Spleen (tissue), 11 donors: ENCODE measurements around the gene DNAJC4. TPM values are rescaled to one million over a fixed set of nuclear protein-coding genes. Genes with fewer than 3 reads are reported as not detected.

Experiments
- DNase-seq: peaks from one replicate; pipeline ENCODE4 v3.0.0-alpha.2; 2020
- H3K27ac ChIP-seq, 8 donors: fragments of 200-600 bp; sonication (generic) in 7 of 8; 1 replicate in 4 of 8; 2 replicates in 4 of 8; pipeline versions ENCODE4 v1.5.0 to v1.8.0; 2016 to 2021; ENCODE audit warnings: inconsistent platforms in 4 of 8, mild to moderate bottlenecking in 4 of 8, moderate library complexity in 1 of 8
- H3K27me3 ChIP-seq, 7 donors: fragments of 200-600 bp; sonication (generic) in 6 of 7; replicated peaks in 1 of 7; 1 replicate in 4 of 7; 2 replicates in 3 of 7; pipeline versions ENCODE4 v1.5.0 to v1.8.0; 2016 to 2021; ENCODE audit warnings: inconsistent platforms in 3 of 7, mild to moderate bottlenecking in 1 of 7
- H3K36me3 ChIP-seq, 6 donors: fragments of 200-600 bp; sonication (generic) in 5 of 6; 1 replicate in 4 of 6; 2 replicates in 2 of 6; pipeline versions ENCODE4 v1.5.0 to v1.8.0; 2016 to 2021; ENCODE audit warnings: inconsistent platforms in 2 of 6
- H3K4me1 ChIP-seq, 6 donors: fragments of 200-600 bp; sonication (generic) in 5 of 6; 1 replicate in 3 of 6; 2 replicates in 3 of 6; pipeline versions ENCODE4 v1.5.0 to v1.8.0; 2016 to 2021; ENCODE audit warnings: inconsistent platforms in 3 of 6
- H3K4me3 ChIP-seq, 8 donors: fragments of 200-600 bp; sonication (generic) in 7 of 8; 1 replicate in 4 of 8; 2 replicates in 4 of 8; pipeline versions ENCODE4 v1.5.0 to v1.8.0; 2016 to 2021; ENCODE audit warnings: inconsistent platforms in 4 of 8, mild to moderate bottlenecking in 4 of 8, moderate library complexity in 2 of 8
- H3K9me3 ChIP-seq, 8 donors: fragments of 200-600 bp; sonication (generic) in 7 of 8; 1 replicate in 4 of 8; 2 replicates in 4 of 8; pipeline versions ENCODE4 v1.5.0 to v1.8.0; 2016 to 2021; ENCODE audit warnings: inconsistent platforms in 4 of 8
- POLR2A ChIP-seq, 3 donors: fragments of 450-650 bp; IDR thresholded peaks; one replicate each; pipeline ENCODE4 v1.5.1; 2017; ENCODE audit warnings: antibody characterized with exemption in 3 of 3, mild to moderate bottlenecking in 1 of 3
- POLR2AphosphoS5 ChIP-seq, 3 donors: sonication (generic); formaldehyde crosslinking; IDR thresholded peaks; one replicate each; pipeline ENCODE4 v1.5.1; 2017; ENCODE audit warnings: antibody characterized with exemption in 3 of 3
- WGBS, 5 donors: extraction: QIAGEN DNeasy Blood & Tissue Kit in 3 of 5; methylation state at CpG; one replicate each; pipeline versions ENCODE4 v1.1.5 to v1.1.7; 2013 to 2018; 5-methylcytosine and 5-hydroxymethylcytosine counted together
- intact Hi-C: fragments of 100-400 bp; cut with DNase I; formaldehyde crosslinking; loops from one replicate; pipeline ENCODE4 v1.15.0; 2023; ENCODE audit warnings: low total_unique reads
- polyA plus RNA-seq, 3 donors: library from polyadenylated mRNA; stranded (reverse); fragments of 200-250 nt; gene quantifications; one replicate each; pipeline ENCODE4 v1.2.1, GENCODE V29; 2013
- total RNA-seq, 7 donors: library from RNA; depleted of rRNA in 3 of 7; stranded (reverse); fragments of >200 nt in 3 of 7; fragmentation: NEBNext Ultra II Directional in 4 of 7; extraction: Animal tissue kit (Norgen Biotek cat#: 25700) in 4 of 7; gene quantifications; one replicate each; pipeline versions ENCODE4 v1.1.0 to v1.2.1, GENCODE V29; 2016 to 2021
- TF ChIP-seq, protein P1 (sequence below), 11 experiments: fragments of 200-600 bp in 7 of 11; fragments of 450-650 bp in 4 of 11; sonication (generic) in 4 of 11; IDR thresholded peaks in 8 of 11; conservative IDR thresholded peaks in 3 of 11; 1 replicate in 7 of 11; 2 replicates in 4 of 11; pipeline versions ENCODE4 v1.4.0 to v1.8.0; 2016 to 2021; ENCODE audit warnings: antibody characterized with exemption in 11 of 11, inconsistent platforms in 4 of 11, mild to moderate bottlenecking in 1 of 11
- donor health status: healthy with polysubstance abuse.
- donor health status: DM: no; HTN: no; CAD: no; lungs with moderate emphysema.
- donor health status: DM: no; HTN: no; CAD: no.
- donor health status: Bipolar disorder and iron deficiency.
- donor health status: healthy.
- donor health status: DM: no; HTN: no; CAD: no.
- donor health status: DM: yes; HTN: yes; CAD: no.

DNAJC4 gene
- total and polyA plus RNA-seq, 10 donors = 28.0 to 113 (median 54.2) TPM

DNA sequence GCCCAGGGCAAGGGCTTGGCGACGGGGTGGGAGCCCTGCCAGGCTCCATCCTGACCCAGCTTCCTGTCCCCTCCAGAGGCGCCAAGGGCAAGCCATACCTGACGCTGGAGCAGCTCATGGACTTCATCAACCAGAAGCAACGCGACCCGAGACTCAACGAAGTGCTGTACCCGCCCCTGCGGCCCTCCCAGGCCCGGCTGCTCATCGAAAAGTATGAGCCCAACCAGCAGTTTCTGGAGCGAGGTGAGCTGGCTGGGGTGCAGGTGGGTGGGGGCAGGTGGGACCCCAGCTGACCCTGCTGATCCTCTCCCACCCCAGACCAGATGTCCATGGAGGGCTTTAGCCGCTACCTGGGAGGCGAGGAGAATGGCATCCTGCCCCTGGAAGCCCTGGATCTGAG lies 26.0 kb downstream of the DNAJC4 start:
- TF ChIP-seq POLR2A (IDR thresholded peaks at IDR 0.05) (no peak), POLR2AphosphoS5 (IDR thresholded peaks at IDR 0.05) (no peak)
- TF ChIP-seq, protein P1, sequence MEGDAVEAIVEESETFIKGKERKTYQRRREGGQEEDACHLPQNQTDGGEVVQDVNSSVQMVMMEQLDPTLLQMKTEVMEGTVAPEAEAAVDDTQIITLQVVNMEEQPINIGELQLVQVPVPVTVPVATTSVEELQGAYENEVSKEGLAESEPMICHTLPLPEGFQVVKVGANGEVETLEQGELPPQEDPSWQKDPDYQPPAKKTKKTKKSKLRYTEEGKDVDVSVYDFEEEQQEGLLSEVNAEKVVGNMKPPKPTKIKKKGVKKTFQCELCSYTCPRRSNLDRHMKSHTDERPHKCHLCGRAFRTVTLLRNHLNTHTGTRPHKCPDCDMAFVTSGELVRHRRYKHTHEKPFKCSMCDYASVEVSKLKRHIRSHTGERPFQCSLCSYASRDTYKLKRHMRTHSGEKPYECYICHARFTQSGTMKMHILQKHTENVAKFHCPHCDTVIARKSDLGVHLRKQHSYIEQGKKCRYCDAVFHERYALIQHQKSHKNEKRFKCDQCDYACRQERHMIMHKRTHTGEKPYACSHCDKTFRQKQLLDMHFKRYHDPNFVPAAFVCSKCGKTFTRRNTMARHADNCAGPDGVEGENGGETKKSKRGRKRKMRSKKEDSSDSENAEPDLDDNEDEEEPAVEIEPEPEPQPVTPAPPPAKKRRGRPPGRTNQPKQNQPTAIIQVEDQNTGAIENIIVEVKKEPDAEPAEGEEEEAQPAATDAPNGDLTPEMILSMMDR (IDR thresholded peaks at IDR 0.05 in 8 of 11, conservative IDR thresholded peaks at IDR 0.05 in 3 of 11) = no peak
- WGBS, 5 donors = 82 to 93% (median 88%) methylated on average over 14 to 15 of the region's 15 CpGs
- Histone ChIP-seq H3K27ac (no peak overlapping the region), H3K4me3 (no peak overlapping the region), H3K36me3 (peaks cover 0 to 72% (median 42%) of the 10 kb centered on the region in 6 donors), H3K9me3 (no peaks in the 10 kb centered on the region), H3K4me1 (peaks cover 6 to 41% (median 28%) of the 10 kb centered on the region in 6 donors), H3K27me3 (no peaks in the 10 kb centered on the region)
- intact Hi-C loops = no loop called here
- DNase-seq = peak; percentile 72

DNA sequence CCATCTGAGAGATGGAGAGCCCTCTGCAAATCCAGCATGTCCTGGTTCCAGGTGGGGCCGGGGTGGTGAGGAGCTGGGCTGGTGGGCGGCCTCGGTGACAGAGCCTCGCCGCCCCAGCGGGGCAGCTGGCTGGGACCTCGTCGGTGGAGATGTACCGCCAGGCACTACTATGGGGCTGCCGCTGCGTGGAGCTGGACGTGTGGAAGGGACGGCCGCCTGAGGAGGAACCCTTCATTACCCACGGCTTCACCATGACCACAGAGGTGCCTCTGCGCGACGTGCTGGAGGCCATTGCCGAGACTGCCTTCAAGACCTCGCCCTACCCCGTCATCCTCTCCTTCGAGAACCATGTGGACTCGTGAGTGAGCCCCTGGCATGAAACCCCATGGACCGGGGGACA lies 28.0 kb downstream of the DNAJC4 start:
- peaks cover 0 to 93% (median 58%) of the 10 kb centered on the region in 6 donors for H3K36me3 ChIP-seq
- no peak for TF ChIP-seq POLR2A (IDR thresholded peaks at IDR 0.05)
- no peak for TF ChIP-seq POLR2AphosphoS5 (IDR thresholded peaks at IDR 0.05)
- TF ChIP-seq, protein P1 (IDR thresholded peaks at IDR 0.05 in 8 of 11, conservative IDR thresholded peaks at IDR 0.05 in 3 of 11) = no peak
- intact Hi-C loops = no loop called here
- no peak overlapping the region for H3K4me3 ChIP-seq
- H3K9me3 ChIP-seq = no peaks in the 10 kb centered on the region
- 84 to 93% (median 90%) methylated on average over 9 to 24 of the region's 24 CpGs for WGBS, 5 donors
- H3K27ac ChIP-seq = no peak overlapping the region
- no peaks in the 10 kb centered on the region for H3K27me3 ChIP-seq
- H3K4me1 ChIP-seq = peaks cover 0 to 23% (median 10%) of the 10 kb centered on the region in 6 donors
- DNase-seq = no peak

DNA sequence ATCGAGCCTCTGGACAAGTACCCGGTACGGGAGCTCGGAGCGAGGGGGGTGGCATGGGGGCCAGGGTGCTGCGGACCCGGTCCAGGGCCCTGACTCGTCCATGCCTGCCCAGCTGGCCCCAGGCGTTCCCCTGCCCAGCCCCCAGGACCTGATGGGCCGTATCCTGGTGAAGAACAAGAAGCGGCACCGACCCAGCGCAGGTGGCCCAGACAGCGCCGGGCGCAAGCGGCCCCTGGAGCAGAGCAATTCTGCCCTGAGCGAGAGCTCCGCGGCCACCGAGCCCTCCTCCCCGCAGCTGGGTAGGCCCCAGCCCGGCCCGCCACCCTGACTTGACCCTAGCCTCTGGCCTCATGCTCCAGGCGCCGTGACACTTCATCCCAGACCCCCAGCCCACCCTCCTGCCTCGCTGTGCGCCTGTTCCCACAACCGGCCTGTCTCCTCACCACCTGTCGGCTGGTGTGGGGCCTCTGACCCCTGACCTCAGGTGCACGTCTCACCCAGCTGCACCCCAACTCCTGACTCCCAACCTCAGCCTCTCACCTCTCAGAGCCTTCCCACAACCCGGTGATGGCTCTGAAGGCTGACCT lies 28.7 kb downstream of the DNAJC4 start:
- Histone ChIP-seq H3K9me3 (no peaks in the 10 kb centered on the region), H3K4me3 (no peak overlapping the region), H3K27me3 (no peaks in the 10 kb centered on the region), H3K4me1 (peaks cover 0 to 16% (median 5%) of the 10 kb centered on the region in 6 donors), H3K27ac (no peak overlapping the region), H3K36me3 (peaks cover 0 to 100% (median 65%) of the 10 kb centered on the region in 6 donors)
- peak; percentile 73 for DNase-seq
- WGBS, 5 donors = 91 to 97% (median 94%) methylated on average over 18 to 32 of the region's 32 CpGs
- TF ChIP-seq, protein P1 (IDR thresholded peaks at IDR 0.05 in 8 of 11, conservative IDR thresholded peaks at IDR 0.05 in 3 of 11) = no peak
- TF ChIP-seq POLR2AphosphoS5 (IDR thresholded peaks at IDR 0.05) = peak in 1 of 3 donors; percentile 7
- TF ChIP-seq POLR2A (IDR thresholded peaks at IDR 0.05) = no peak
- intact Hi-C loops = no loop called here

DNA sequence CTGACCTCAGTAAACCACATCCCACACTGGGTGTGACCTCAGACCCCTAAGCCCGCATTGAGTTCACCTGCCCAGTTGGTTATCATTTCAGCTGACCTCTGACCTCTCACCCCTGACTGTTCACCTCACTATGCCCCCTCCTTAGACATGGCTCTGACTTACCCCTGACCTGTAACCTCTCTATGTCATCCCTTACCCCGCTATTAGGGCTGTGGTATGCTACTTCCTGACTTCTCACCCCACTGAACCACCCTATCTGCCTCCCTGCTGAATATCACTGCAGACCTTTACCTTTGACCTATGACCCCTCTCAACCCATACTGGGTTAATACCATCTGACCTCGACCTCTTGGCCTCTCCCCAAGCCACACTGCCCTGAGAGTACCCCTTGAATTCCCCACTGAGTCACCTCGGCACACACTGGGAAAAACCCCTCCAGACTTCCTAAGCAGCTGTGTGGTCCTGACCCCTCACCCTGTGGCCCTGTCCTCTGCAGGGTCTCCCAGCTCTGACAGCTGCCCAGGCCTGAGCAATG lies 29.3 kb downstream of the DNAJC4 start:
- peaks cover 0 to 100% (median 68%) of the 10 kb centered on the region in 6 donors for H3K36me3 ChIP-seq
- 63 to 84% (median 77%) methylated on average over 4 of the region's 4 CpGs for WGBS, 5 donors
- intact Hi-C loops = no loop called here

More for the DNA sequence above, 29.3 kb downstream of the DNAJC4 start:
- TF ChIP-seq POLR2AphosphoS5 (IDR thresholded peaks at IDR 0.05) = no peak
- TF ChIP-seq, protein P1 (IDR thresholded peaks at IDR 0.05 in 8 of 11, conservative IDR thresholded peaks at IDR 0.05 in 3 of 11) = no peak
- no peak for TF ChIP-seq POLR2A (IDR thresholded peaks at IDR 0.05)
- H3K4me3 ChIP-seq = no peak overlapping the region
- H3K27me3 ChIP-seq = no peaks in the 10 kb centered on the region
- no peak overlapping the region for H3K27ac ChIP-seq
- no peaks in the 10 kb centered on the region for H3K9me3 ChIP-seq
- peaks cover 0 to 10% (median 3%) of the 10 kb centered on the region in 6 donors for H3K4me1 ChIP-seq
- DNase-seq = no peak
